Measurements from ENCODE around the gene PPP1R7.

The PPP1R7 gene

DNA sequence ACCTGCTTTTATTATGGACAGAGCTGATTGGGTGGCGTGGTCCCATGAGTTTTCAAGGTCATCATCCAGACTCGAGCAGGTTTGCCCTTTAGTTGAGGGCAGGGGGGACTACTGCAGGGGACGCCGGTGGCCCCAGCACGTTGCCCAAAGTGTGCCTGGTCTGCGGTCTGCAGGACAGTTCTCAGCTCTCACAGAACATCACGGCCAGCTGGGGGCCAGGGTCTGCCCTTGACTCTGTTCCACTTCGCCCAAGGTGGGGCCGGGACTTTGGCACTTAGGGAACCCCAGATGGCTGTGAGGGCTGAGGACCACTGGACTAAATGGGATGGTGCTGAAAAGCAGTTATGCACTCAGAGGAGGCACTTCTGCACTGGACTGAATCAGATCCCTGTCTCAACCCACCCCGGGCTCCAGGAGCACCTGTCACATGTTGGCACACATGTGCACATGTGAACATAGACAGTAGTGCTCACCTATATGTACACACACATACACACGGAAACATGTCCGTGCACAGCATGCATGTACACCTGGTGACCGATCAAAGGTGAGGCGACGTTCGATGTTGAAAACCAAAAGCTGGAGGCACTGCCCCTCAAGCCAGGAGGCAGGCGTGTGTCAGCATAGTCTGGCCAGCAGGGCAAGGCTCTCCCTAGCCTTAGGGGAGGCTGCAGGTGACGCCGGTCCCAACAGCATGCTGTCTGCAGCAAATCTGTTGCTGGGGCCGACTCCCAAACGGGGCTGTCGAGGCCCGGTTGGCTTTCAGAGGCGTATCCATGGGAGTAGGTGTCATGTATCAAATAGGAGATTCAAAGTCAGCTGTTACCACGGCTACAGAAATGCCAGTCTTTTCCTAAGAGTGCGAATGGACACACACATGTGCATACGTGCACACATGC is 48.4 kb downstream of the PPP1R7 start:
- no peak for DNase-seq

- DNase-seq, result no peak
These were observed 49.0 kb downstream of the PPP1R7 start for GRCh38 chr2:241199286-241199685.

DNA sequence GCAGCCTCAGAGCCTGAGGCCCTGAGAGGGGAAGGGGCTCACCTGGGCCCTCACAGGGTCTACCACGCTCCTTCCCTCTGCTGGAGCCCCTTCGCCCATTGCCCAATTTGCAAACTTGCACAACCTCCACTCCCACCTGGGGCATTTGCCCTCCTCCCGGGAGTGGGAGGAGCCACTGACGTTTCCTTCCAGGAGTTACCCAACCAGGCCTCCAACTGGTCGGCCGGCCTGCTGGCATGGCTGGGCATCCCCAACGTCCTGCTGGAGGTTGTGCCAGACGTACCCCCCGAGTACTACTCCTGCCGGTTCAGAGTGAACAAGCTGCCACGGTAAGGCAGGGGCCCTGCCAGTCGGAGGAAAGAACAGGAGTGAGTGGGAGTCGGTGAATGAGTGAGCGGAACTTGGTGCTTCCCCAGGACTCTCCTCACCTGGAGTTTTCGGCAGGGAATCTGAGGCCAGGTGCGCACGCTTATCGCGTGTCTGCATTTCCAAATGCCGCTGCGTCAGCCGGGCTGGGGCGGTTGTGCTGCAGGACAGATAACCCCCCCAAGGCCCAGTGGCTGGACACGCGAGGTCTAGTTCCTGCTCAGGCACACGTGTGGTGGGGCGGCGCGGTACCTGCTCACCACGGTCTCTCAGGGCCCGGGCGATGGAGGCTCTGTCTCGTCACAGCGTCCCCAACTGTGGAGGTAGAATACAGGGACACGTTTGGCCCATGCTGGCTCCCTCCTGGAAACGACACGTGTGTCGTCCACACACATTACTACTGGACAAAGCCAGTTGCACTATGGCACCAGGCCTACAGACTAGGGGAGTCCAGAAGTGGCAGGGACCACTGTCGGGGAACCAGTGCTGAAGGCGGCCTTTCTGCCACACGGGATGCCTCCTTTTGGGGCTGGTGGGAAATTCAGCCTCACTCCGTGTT is 49.9 kb downstream of the PPP1R7 start:
- DNase-seq, result no peak

DNA sequence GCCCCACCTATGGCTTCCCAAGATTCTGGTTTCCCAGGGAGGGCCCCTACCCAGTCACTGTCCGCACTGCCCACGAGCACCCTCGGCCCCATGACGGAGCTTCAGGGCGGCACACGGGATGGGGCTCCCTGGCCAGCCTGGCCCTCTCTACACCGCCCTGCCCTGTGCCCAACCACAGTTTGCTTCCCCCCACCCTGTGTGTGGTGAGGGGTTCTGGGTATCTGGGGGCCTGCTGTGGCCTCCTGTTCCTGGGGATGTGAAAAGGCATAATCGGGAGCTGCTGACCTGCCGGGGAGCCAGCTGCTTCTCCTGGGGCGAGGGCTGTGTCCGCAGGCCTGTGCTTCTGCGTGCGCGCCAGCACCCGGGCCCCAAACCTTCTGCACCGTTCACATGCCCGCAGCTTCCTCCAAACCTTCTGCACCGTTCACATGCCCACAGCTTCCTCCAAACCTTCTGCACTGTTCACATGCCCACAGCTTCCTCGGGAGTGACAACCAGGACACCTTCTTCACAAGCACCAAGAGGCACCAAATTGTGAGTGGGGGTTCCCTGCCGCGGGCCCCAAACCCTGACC is 50.6 kb downstream of the PPP1R7 start:
- no peak for DNase-seq

DNA sequence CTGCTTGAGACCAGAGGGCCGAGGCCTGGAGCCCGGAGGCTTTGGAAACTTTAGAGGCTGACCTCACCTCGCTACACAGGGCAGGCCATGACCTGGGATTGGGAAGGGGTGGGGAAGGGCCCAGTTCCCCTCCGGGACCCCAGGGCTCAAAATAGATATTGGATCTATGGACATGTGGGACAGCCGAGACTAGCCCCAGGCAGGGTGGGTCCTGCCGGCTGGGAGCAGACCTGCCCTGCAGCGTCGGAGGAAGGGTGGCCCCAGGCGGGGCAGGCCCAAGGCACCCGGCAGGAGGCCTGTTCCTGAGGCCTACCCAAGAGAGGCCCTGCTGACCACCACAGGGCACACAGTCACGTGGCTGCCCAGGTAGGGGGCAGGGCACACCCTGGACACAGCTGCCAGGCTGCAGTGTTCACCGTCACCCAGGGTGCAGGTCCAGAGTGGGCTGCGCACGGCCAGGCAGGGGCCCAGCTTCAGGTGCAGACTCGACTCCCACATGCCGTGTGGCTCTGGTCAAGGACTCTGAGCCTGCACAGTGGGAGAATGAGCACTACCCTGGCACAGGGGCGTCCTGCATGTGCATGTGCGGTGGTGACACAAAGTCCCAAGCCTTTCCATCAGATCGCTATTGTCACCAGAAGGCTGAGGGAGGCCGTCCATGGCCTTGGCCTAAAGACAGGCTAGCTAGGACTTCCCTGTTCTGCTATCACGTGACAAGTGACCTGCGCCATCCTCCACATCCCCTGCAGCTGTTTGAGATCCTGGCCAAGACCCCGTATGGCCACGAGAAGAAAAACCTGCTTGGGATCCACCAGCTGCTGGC is 51.4 kb downstream of the PPP1R7 start:
- DNase-seq, result no peak

GRCh38 chr2:241202268-241202585 is 52.0 kb downstream of the PPP1R7 start:
- DNase-seq, result no peak

- no peak for DNase-seq
These were observed 52.4 kb downstream of the PPP1R7 start for GRCh38 chr2:241202681-241203080.

DNA sequence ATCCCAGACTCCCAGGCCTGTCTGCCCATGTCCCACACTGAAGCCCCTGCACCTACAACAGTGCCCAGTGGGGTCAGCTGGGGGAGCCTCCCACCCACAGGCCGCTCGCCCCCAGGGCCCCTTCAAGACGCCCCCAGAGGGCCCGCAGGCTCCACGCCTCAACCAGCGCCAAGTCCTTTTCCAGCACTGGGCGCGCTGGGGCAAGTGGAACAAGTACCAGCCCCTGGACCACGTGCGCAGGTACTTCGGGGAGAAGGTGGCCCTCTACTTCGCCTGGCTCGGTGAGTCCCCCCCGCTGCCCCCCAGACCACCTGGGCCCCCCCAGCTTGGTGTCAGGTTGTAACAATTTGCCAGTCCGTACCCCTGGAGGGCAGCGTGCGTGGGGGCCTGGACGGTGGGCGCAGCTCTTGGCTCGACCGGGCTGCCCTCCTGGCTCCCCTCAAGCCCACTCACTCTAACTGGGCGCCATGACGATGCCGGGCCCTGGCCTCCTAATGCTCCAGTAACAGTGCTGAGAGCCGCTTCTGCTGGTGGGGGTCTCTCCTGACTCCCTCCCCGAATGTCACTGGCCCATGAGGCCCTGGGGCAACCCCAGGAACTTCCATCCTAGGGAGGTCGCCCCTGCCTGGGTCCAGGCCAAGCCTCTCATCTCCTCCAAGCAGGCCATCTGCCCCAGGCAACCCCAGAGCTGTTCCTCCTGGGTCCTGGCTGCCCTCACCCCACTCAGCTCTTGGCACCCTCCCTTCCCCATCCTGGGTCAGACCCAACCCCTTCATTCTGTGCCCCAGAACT is 53.1 kb downstream of the PPP1R7 start:
- no peak for DNase-seq

DNA sequence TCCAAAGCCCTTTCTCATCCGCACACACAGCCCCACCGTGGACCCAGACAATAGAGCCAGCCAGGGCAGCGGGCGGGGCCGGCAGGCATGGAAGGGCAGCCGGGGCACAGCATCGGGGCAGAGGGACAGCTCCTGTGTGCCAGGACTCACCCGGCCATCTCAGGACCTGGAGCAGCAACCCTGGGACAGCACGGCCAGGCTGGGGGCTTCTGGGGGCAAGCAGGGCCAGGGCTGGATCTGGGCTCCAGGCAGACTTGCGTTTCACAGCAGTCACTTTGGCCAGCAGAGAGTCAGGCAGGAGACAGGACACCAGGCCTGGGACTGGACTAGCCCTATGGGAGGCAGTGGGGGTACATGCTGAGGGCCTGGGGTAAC is 53.7 kb downstream of the PPP1R7 start:
- no peak for DNase-seq

GRCh38 chr2:241204490-241204889 is 54.2 kb downstream of the PPP1R7 start:
- DNase-seq, result no peak

DNA sequence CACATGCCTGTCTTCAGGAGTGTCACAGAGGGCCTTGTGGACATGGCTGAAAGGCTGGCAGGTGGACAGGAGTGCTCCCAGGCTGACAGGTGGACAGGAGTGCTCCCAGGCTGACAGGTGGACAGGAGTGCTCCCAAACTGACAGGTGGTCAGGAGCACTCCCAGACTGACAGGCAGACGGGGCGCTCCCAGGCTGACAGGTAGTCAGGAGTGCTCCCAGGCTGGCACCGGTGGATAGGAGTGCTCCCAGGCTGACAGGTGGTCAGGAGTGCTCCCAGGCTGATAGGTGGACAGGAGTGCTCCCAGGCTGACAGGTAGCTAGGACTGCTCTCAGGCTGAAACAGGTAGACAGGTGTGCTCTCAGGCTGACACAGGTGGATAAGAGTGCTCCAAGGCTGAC is 54.8 kb downstream of the PPP1R7 start:
- DNase-seq, result no peak

- DNase-seq, result no peak
These were observed 56.9 kb downstream of the PPP1R7 start for GRCh38 chr2:241207151-241207550.

- no peak for DNase-seq
These were observed 57.4 kb downstream of the PPP1R7 start for GRCh38 chr2:241207641-241208040.

- DNase-seq, result no peak
These were observed 57.8 kb downstream of the PPP1R7 start for GRCh38 chr2:241208058-241208457.

- no peak for DNase-seq
These were observed 59.0 kb downstream of the PPP1R7 start for GRCh38 chr2:241209271-241209670.

DNA sequence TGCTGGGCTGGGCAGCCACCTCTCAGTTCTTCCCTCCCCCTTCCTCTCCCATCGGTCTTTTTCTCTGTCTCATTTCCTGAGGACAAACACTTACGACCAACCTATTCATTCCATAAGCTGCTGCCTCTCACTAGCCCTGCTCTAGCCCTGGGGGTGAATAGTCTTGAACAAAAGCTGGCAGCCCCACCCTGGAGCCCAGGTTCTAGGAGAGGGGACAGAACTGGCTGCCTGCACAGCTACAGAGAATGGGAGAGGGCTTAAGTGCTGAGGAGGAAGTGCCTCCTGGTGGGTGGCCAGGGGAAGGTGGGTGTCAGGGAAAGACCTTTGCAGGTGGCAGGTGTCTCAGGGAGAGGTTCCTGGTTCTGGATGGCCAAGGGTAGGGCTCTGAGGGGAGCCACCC is 61.0 kb downstream of the PPP1R7 start:
- no peak for DNase-seq

DNA sequence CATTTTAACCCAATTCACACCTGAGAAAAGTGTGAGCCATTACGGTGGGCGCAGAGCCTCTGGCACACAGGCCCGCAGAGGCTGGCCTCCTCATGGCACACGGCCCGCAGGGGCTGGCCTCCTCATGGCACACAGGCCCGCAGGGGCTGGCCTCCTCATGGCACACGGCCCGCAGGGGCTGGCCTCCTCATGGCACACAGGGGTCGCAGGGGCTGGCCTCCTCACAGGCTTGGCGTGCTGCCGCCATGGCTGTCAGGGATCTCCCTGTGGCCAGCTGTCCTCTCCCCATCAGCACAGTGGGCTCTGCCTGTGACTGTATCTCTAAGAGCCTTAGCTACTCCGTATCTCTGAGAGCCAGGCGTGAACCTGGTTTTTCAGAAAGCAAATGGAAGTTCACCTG is 62.8 kb downstream of the PPP1R7 start:
- DNase-seq, result no peak

- no peak for DNase-seq
These were observed 63.3 kb downstream of the PPP1R7 start for GRCh38 chr2:241213567-241213966.

DNA sequence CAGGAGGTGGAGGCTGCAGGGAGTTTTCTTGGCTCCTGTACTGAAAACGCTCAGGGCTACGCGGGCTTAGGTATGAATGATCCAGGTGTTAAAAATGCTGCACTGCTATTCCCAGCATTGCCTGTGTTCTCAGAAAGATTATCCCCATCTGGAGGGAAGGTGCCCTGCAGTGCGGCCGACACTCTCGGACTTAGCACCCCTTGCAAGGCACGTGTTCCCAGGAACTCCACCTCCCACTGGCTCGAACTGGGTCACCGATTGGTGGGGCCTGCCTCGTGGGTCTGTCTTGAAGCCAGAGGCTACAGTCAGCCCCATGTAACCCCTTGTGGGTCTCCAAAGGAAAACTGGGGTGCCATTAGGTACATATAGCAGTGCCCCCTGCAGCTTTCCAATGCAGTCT is 63.9 kb downstream of the PPP1R7 start:
- no peak for DNase-seq

- DNase-seq, result no peak
These were observed 64.5 kb downstream of the PPP1R7 start for GRCh38 chr2:241214766-241215165.

DNA sequence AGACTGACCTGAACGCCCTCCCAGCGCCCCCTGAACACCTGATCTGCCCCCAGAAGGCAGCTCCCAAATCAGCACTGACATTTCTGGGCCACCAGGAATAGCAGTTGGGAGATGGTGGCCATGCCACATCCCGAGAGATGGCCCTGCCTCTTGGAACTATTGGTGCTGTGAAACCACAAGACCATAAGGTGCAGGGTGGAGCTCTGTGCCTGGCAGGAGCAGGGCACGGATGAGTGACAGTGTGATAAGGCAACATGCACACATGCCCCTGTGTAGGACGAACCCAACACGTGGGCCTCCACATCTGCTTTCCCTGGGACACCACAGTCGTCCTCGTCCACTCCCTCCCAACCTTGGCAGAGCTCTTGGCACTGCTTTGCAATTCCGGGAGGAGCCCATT is 65.2 kb downstream of the PPP1R7 start:
- DNase-seq, result no peak

GRCh38 chr2:241216211-241216761 is 66.0 kb downstream of the PPP1R7 start:
- no peak for DNase-seq

Measured in stimulated activated CD4-positive, alpha-beta T cell treated with anti-CD3 and anti-CD28 coated beads, Interleukin-15, amount 100 ng/mL, for 24 hours (primary cell).